ENCODE data around the gene LPAR1. TPM values are rescaled to one million over a fixed set of nuclear protein-coding genes. Genes with fewer than 3 reads are reported as not detected.

Gene LPAR1
- total and polyA plus RNA-seq, 9 of the 15 experiments (the other 6 are each of a cell fraction or from before 2014, with no cell fraction given) = 0.13 TPM; not detected in 8

- no peak for TF ChIP-seq PBX2 (CRISPR knock-in tag; IDR thresholded peaks at IDR 0.05; ENCODE audit: low read depth)
- no peak for TF ChIP-seq PBX2 (tag; conservative IDR thresholded peaks at IDR 0.05; ENCODE audit: low read depth)
- TF ChIP-seq HOXB6 (CRISPR knock-in tag; IDR thresholded peaks at IDR 0.05; ENCODE audit: borderline replicate concordance) = no peak
- TF ChIP-seq FOXA1 (IDR thresholded peaks at IDR 0.05; ENCODE audit: borderline replicate concordance) = no peak
- no peak for TF ChIP-seq POLR2A (conservative IDR thresholded peaks at IDR 0.05)
- no peak for TF ChIP-seq GATAD2B (IDR thresholded peaks at IDR 0.05; ENCODE audit: borderline replicate concordance)
- no peak for TF ChIP-seq TEAD1 (CRISPR knock-in tag; IDR thresholded peaks at IDR 0.05)
- TF ChIP-seq POLR2G (IDR thresholded peaks at IDR 0.05; ENCODE audit: low read depth, low read length) = no peak
Measured at GRCh38 chr9:110877374-110877773, 160.9 kb downstream of the LPAR1 start (continued).

GRCh38 chr9:110876929-110877328, 161.3 kb downstream of the LPAR1 start:
- no peaks in the 10 kb centered on the region for H3K9me1 ChIP-seq (ENCODE audit: control insufficient read depth, insufficient read depth, low read length)
- H2AFZ ChIP-seq (ENCODE audit: low read depth, low read length) = no peak overlapping the region
- FAIRE-seq = no peak
- no peak for ATAC-seq
- 0% methylated on average over 3 of the region's 3 CpGs for WGBS (ENCODE audit: insufficient coverage, low coverage, missing lambda C conversion rate)
- H3K36me3 ChIP-seq (ENCODE audit: control insufficient read depth, insufficient read depth, low read length) = no peaks in the 10 kb centered on the region
- no peaks in the 10 kb centered on the region for H3K9me3 ChIP-seq (replicated peaks; ENCODE audit: control insufficient read depth, insufficient read depth, low read depth, low read length)
- intact Hi-C loops (cut with micrococcal nuclease) = no loop called here
- DNase-seq (ENCODE audit: extremely low read depth in 1 of 4, low spot score in 3 of 4) = no peak
- CTCF ChIA-PET (ENCODE audit: low intra/inter-chr PET ratio) = no interaction called here
- H3K4me2 ChIP-seq (ENCODE audit: insufficient read depth, low read length) = no peak overlapping the region
- no peaks in the 10 kb centered on the region for H3K79me2 ChIP-seq (ENCODE audit: control insufficient read depth, insufficient read depth, low read length)
- POLR2A ChIA-PET = no interaction called here
- no peaks in the 10 kb centered on the region for H3K27me3 ChIP-seq (ENCODE audit: control insufficient read depth in 2 of 2, insufficient read depth in 2 of 2, low read length in 2 of 2)
- in situ Hi-C loops (cut with MboI) = no loop called here
- no peaks in the 10 kb centered on the region for H4K20me1 ChIP-seq (replicated peaks; ENCODE audit: control insufficient read depth, insufficient read depth, low read length)
- no peak overlapping the region for H3K9ac ChIP-seq (ENCODE audit: insufficient read depth in 1 of 2, low read depth in 2 of 2, low read length in 2 of 2)
- no TSS peak for BruUV-seq (replicated peaks)
- H3K4me1 ChIP-seq (replicated peaks in 1 of 2; ENCODE audit: control insufficient read depth in 2 of 2, insufficient read depth in 2 of 2, low read length in 2 of 2) = no peaks in the 10 kb centered on the region
- no peak overlapping the region for H3K27ac ChIP-seq (ENCODE audit: extremely low read depth, low read depth, low read length)
- H3K4me3 ChIP-seq = no peak overlapping the region
- no peak for TF ChIP-seq KAT2B (IDR thresholded peaks at IDR 0.05; ENCODE audit: low read depth, low read length)
- TF ChIP-seq, protein P1, sequence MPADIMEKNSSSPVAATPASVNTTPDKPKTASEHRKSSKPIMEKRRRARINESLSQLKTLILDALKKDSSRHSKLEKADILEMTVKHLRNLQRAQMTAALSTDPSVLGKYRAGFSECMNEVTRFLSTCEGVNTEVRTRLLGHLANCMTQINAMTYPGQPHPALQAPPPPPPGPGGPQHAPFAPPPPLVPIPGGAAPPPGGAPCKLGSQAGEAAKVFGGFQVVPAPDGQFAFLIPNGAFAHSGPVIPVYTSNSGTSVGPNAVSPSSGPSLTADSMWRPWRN (IDR thresholded peaks at IDR 0.05; ENCODE audit: low read depth) = no peak
- TF ChIP-seq FOXJ2 (tag; IDR thresholded peaks at IDR 0.05) = no peak
- no peak for TF ChIP-seq ZBTB5 (IDR thresholded peaks at IDR 0.05)
- TF ChIP-seq AFF1 (IDR thresholded peaks at IDR 0.05; ENCODE audit: low read depth in 1 of 2, partially characterized antibody in 2 of 2) = no peak

Data from K562 (cell line).